ENCODE measurements around the gene KCTD3.

The KCTD3 gene

DNA sequence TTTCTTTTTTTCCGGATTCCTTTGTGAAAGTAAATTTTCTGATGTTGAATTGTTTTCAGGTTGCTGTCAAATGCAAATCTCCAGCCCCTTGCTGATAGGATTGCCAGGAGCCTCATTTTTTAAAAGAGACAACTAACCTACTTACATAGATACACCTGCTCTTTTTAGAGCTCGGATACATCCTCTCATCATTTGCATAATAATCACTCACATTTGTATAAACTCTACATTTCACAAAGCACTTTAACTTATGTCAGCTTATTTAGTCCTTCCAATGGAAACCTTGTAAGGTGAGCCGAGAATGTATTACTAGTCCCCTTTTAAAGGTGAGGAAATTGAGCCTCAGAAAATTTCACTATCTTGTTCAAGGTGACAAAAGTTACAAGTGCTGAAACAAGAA, 84.8 kb downstream of the KCTD3 start:
- no peak overlapping the region for H2BK12ac ChIP-seq (ENCODE audit: low read length)
- H4K8ac ChIP-seq (ENCODE audit: low read depth, low read length), result no peak overlapping the region
- H3K9me3 ChIP-seq (ENCODE audit: insufficient read depth, low read depth, low read length), result peaks cover 2% of the 10 kb centered on the region
- no peak overlapping the region for H3K23ac ChIP-seq (ENCODE audit: low read length)
- H3K79me2 ChIP-seq (ENCODE audit: control insufficient read depth, insufficient read depth, low read length, poor library complexity), result no peaks in the 10 kb centered on the region
- H3K4me2 ChIP-seq (ENCODE audit: low read length), result no peak overlapping the region
- H3K4me1 ChIP-seq (ENCODE audit: control insufficient read depth in 1 of 2, insufficient read depth in 2 of 2, low read length in 2 of 2), result no peaks in the 10 kb centered on the region
- H3K4ac ChIP-seq (ENCODE audit: low read depth, low read length), result no peak overlapping the region
- no peak overlapping the region for H2BK5ac ChIP-seq (ENCODE audit: low read depth, low read length, poor library complexity)
- H3K18ac ChIP-seq (ENCODE audit: low read length), result no peak overlapping the region
- no peak overlapping the region for H3K27ac ChIP-seq (ENCODE audit: low read depth, low read length)
- no peaks in the 10 kb centered on the region for H3K79me1 ChIP-seq (ENCODE audit: low read length)
- no peak overlapping the region for H2AFZ ChIP-seq (ENCODE audit: insufficient read depth, low read length, poor library complexity)
- H3K27me3 ChIP-seq (ENCODE audit: insufficient read depth, low read length), result no peaks in the 10 kb centered on the region
- H3K4me3 ChIP-seq (ENCODE audit: low read depth, low read length), result no peak overlapping the region
- no peak overlapping the region for H4K12ac ChIP-seq (ENCODE audit: low read depth, low read length)
- DNase-seq, result no peak
- no peak overlapping the region for H2AK5ac ChIP-seq (ENCODE audit: low read length)
- peaks cover 0 to 2% of the 10 kb centered on the region in 2 experiments for H3K36me3 ChIP-seq (ENCODE audit: control insufficient read depth in 1 of 2, insufficient read depth in 2 of 2, low read length in 2 of 2)
- H3K14ac ChIP-seq (ENCODE audit: low read length), result no peak overlapping the region
- no CpG with 5 or more reads among the region's 3 CpGs for WGBS (ENCODE audit: extremely low coverage, insufficient coverage, insufficient read length)
- H2BK120ac ChIP-seq (ENCODE audit: insufficient read depth, low read length, poor library complexity), result no peak overlapping the region
- no peak overlapping the region for H3K9ac ChIP-seq (ENCODE audit: low read length)
- H4K91ac ChIP-seq (ENCODE audit: low read depth, low read length), result no peak overlapping the region

DNA sequence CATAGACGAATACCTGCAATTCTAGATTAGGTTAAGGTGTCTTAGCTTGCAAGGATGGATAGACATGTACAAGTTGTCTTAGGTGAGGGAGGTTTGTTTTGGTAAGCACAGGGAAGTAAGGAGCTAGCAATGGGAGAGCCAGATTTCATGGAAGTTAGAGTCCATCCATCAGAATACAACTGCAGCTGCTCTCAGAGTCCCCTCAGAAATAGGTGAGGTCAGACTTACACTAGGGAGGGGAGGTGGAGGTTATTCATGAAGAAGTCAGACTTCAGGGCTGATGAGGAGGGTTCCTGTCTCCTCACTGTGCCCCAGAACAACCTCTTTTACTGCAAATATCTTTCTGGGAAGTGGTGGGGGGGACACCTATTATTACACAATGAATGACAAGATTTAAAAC, 85.3 kb downstream of the KCTD3 start:
- Histone ChIP-seq H3K36me3 (ENCODE audit: control insufficient read depth in 1 of 2, insufficient read depth in 2 of 2, low read length in 2 of 2) (peaks cover 0 to 2% of the 10 kb centered on the region in 2 experiments), H2BK5ac (ENCODE audit: low read depth, low read length, poor library complexity) (no peak overlapping the region), H4K91ac (ENCODE audit: low read depth, low read length) (no peak overlapping the region), H3K79me1 (ENCODE audit: low read length) (no peaks in the 10 kb centered on the region), H4K8ac (ENCODE audit: low read depth, low read length) (no peak overlapping the region), H2AFZ (ENCODE audit: insufficient read depth, low read length, poor library complexity) (no peak overlapping the region), H3K4ac (ENCODE audit: low read depth, low read length) (no peak overlapping the region), H3K4me2 (ENCODE audit: low read length) (no peak overlapping the region), H2BK120ac (ENCODE audit: insufficient read depth, low read length, poor library complexity) (no peak overlapping the region), H3K18ac (ENCODE audit: low read length) (no peak overlapping the region), H3K23ac (ENCODE audit: low read length) (no peak overlapping the region), H3K9ac (ENCODE audit: low read length) (no peak overlapping the region), H3K79me2 (ENCODE audit: control insufficient read depth, insufficient read depth, low read length, poor library complexity) (no peaks in the 10 kb centered on the region), H3K9me3 (ENCODE audit: insufficient read depth, low read depth, low read length) (peaks cover 2% of the 10 kb centered on the region), H2AK5ac (ENCODE audit: low read length) (no peak overlapping the region), H3K27ac (ENCODE audit: low read depth, low read length) (no peak overlapping the region), H3K4me1 (ENCODE audit: control insufficient read depth in 1 of 2, insufficient read depth in 2 of 2, low read length in 2 of 2) (no peaks in the 10 kb centered on the region), H3K4me3 (ENCODE audit: low read depth, low read length) (no peak overlapping the region), H3K27me3 (ENCODE audit: insufficient read depth, low read length) (no peaks in the 10 kb centered on the region), H4K12ac (ENCODE audit: low read depth, low read length) (no peak overlapping the region), H2BK12ac (ENCODE audit: low read length) (no peak overlapping the region), H3K14ac (ENCODE audit: low read length) (no peak overlapping the region)
- DNase-seq, result no peak
- WGBS (ENCODE audit: extremely low coverage, insufficient coverage, insufficient read length), result no CpG with 5 or more reads among the region's 1 CpG

GRCh38 chr1:215657047-215657446, 89.9 kb downstream of the KCTD3 start:
- Histone ChIP-seq H3K79me2 (ENCODE audit: control insufficient read depth, insufficient read depth, low read length, poor library complexity) (no peaks in the 10 kb centered on the region), H4K91ac (ENCODE audit: low read depth, low read length) (no peak overlapping the region), H3K4me3 (ENCODE audit: low read depth, low read length) (no peak overlapping the region), H4K8ac (ENCODE audit: low read depth, low read length) (no peak overlapping the region), H3K4ac (ENCODE audit: low read depth, low read length) (no peak overlapping the region), H3K4me1 (ENCODE audit: control insufficient read depth in 1 of 2, insufficient read depth in 2 of 2, low read length in 2 of 2) (no peaks in the 10 kb centered on the region), H3K14ac (ENCODE audit: low read length) (no peak overlapping the region), H3K18ac (ENCODE audit: low read length) (no peak overlapping the region), H3K23ac (ENCODE audit: low read length) (no peak overlapping the region), H2BK12ac (ENCODE audit: low read length) (no peak overlapping the region), H3K4me2 (ENCODE audit: low read length) (no peak overlapping the region), H2BK5ac (ENCODE audit: low read depth, low read length, poor library complexity) (no peak overlapping the region), H3K79me1 (ENCODE audit: low read length) (no peaks in the 10 kb centered on the region), H2BK120ac (ENCODE audit: insufficient read depth, low read length, poor library complexity) (no peak overlapping the region), H3K27me3 (ENCODE audit: insufficient read depth, low read length) (no peaks in the 10 kb centered on the region), H3K9me3 (ENCODE audit: insufficient read depth, low read depth, low read length) (no peaks in the 10 kb centered on the region), H3K27ac (ENCODE audit: low read depth, low read length) (no peak overlapping the region), H3K9ac (ENCODE audit: low read length) (no peak overlapping the region), H2AK5ac (ENCODE audit: low read length) (no peak overlapping the region), H4K12ac (ENCODE audit: low read depth, low read length) (no peak overlapping the region), H3K36me3 (ENCODE audit: control insufficient read depth in 1 of 2, insufficient read depth in 2 of 2, low read length in 2 of 2) (no peaks in the 10 kb centered on the region), H2AFZ (ENCODE audit: insufficient read depth, low read length, poor library complexity) (no peak overlapping the region)
- DNase-seq, result no peak
- WGBS (ENCODE audit: extremely low coverage, insufficient coverage, insufficient read length), result no CpG with 5 or more reads among the region's 4 CpGs

DNA sequence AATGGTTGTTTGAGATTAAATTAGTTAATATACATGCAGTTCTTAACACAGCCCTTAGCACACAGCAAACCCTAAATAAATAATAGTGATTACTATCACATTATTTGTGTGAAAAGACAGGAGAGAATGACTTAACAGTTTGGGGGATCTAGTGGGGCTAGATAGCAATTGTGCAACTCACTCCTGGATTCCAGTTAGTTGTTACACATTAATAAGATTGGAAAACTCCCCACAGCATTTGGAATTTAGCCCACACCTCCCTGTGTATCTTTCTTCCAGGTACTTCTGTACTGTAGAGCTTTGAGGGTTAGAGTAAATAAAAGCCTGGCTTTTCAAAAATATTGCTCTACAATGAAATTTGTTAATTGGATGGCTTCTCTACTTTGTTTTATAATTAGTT, 93.2 kb downstream of the KCTD3 start:
- no peak overlapping the region for H3K27ac ChIP-seq (ENCODE audit: low read depth, low read length)
- H2AFZ ChIP-seq (ENCODE audit: insufficient read depth, low read length, poor library complexity), result no peak overlapping the region
- no peak overlapping the region for H3K4me2 ChIP-seq (ENCODE audit: low read length)
- no peak overlapping the region for H3K14ac ChIP-seq (ENCODE audit: low read length)
- no peak overlapping the region for H3K4me3 ChIP-seq (ENCODE audit: low read depth, low read length)
- H3K18ac ChIP-seq (ENCODE audit: low read length), result no peak overlapping the region
- no peak overlapping the region for H4K91ac ChIP-seq (ENCODE audit: low read depth, low read length)
- no peaks in the 10 kb centered on the region for H3K9me3 ChIP-seq (ENCODE audit: insufficient read depth, low read depth, low read length)
- H2BK5ac ChIP-seq (ENCODE audit: low read depth, low read length, poor library complexity), result no peak overlapping the region
- H3K4me1 ChIP-seq (ENCODE audit: control insufficient read depth in 1 of 2, insufficient read depth in 2 of 2, low read length in 2 of 2), result no peaks in the 10 kb centered on the region
- no peaks in the 10 kb centered on the region for H3K79me2 ChIP-seq (ENCODE audit: control insufficient read depth, insufficient read depth, low read length, poor library complexity)
- H3K36me3 ChIP-seq (ENCODE audit: control insufficient read depth in 1 of 2, insufficient read depth in 2 of 2, low read length in 2 of 2), result no peaks in the 10 kb centered on the region
- H2BK120ac ChIP-seq (ENCODE audit: insufficient read depth, low read length, poor library complexity), result no peak overlapping the region
- no peak overlapping the region for H3K9ac ChIP-seq (ENCODE audit: low read length)
- no peak overlapping the region for H4K12ac ChIP-seq (ENCODE audit: low read depth, low read length)
- no peak overlapping the region for H3K23ac ChIP-seq (ENCODE audit: low read length)
- no peak overlapping the region for H3K4ac ChIP-seq (ENCODE audit: low read depth, low read length)
- H3K27me3 ChIP-seq (ENCODE audit: insufficient read depth, low read length), result no peaks in the 10 kb centered on the region
- no peak overlapping the region for H4K8ac ChIP-seq (ENCODE audit: low read depth, low read length)
- no peaks in the 10 kb centered on the region for H3K79me1 ChIP-seq (ENCODE audit: low read length)
- no peak overlapping the region for H2BK12ac ChIP-seq (ENCODE audit: low read length)
- DNase-seq, result no peak
- no peak overlapping the region for H2AK5ac ChIP-seq (ENCODE audit: low read length)
